OCI-LY3 (cell line): ENCODE results near the gene RGS14.

Experiments used
- CTCF ChIP-seq: fragments of 200-600, 300-600 bp; sonication (generic); IDR thresholded peaks from 2 replicates; pipeline ENCODE4 v1.5.1; 2014; ENCODE audit warnings: antibody characterized with exemption, low read length, low read depth
- EZH2phosphoT487 ChIP-seq: fragments of 200-600 bp; shearing (Covaris generic); IDR thresholded peaks from 2 replicates; pipeline ENCODE4 v1.6.1; 2018; ENCODE audit warnings: antibody characterized with exemption, mixed run types, low read depth

GRCh38 chr5:177310332-177310731, 47.4 kb upstream of the RGS14 start:
- TF ChIP-seq CTCF (no peak), EZH2phosphoT487 (no peak)
